B cell (primary cell): ENCODE measurements around the gene BORCS8. TPM values are rescaled to one million over a fixed set of nuclear protein-coding genes. Genes with fewer than 3 reads are reported as not detected.
A peak's percentile ranks its signal among the peaks of the same experiment; 100 is the strongest.

Source experiments
- ATAC-seq: fragments of 200-7000 bp; cut with Tn5 transposase; one replicate; pipeline ENCODE4 v1.10.0; 2021; ENCODE audit warnings: low read depth, mild to moderate bottlenecking, moderate number of reproducible peaks, moderate library complexity
- CTCF ChIA-PET: fragments of 350-600 bp; sonication (Branson Sonifier 250); formaldehyde crosslinking; loops from one replicate; lab custom pipeline; 2021; ENCODE audit warnings: antibody characterized with exemption, inconsistent platforms; lab: Charles Lee
- POLR2A ChIA-PET: fragments of 350-600 bp; sonication (Branson Sonifier 250); formaldehyde crosslinking; loops from one replicate; lab custom pipeline; 2021; ENCODE audit warnings: antibody characterized with exemption; lab: Charles Lee
- DNase-seq: peaks from one replicate; pipeline ENCODE4 v3.0.0; 2013
- H2AFZ ChIP-seq: 2 replicates; pipeline ENCODE4 v1.6.1; 2012; ENCODE audit warnings: mild to moderate bottlenecking, low read depth, low read length; ENCODE audit not compliant: insufficient read depth, poor library complexity, severe bottlenecking
- H3K27ac ChIP-seq, 2 donors: 1 replicate in 1 of 2; 2 replicates in 1 of 2; pipeline ENCODE4 v1.5.1; 2012 to 2013; ENCODE audit warnings: low read length in 2 of 2, mild to moderate bottlenecking in 2 of 2, moderate library complexity in 1 of 2
- H3K27me3 ChIP-seq, 4 experiments: fragments of 200-600 bp in 1 of 4; sonication (generic) in 1 of 4; replicated peaks in 1 of 4; 1 replicate in 2 of 4; 2 replicates in 2 of 4; pipeline versions ENCODE4 v1.6.1 to v1.7.0; 2013 to 2016; ENCODE audit warnings: low read length in 3 of 4, mild to moderate bottlenecking in 2 of 4, mixed read lengths in 1 of 4, moderate library complexity in 1 of 4; ENCODE audit not compliant: insufficient read depth in 4 of 4, control insufficient read depth in 3 of 4; ENCODE audit errors: control extremely low read depth in 1 of 4
- H3K36me3 ChIP-seq, 2 experiments: replicated peaks in 1 of 2; 1 replicate in 1 of 2; 2 replicates in 1 of 2; pipeline versions ENCODE4 v1.6.1 to v1.7.1; 2013; ENCODE audit warnings: low read length in 1 of 2; ENCODE audit not compliant: insufficient read depth in 2 of 2, control insufficient read depth in 1 of 2; ENCODE audit errors: control extremely low read depth in 1 of 2, extremely low read depth in 1 of 2
- H3K4me1 ChIP-seq, 2 donors: fragments of 200-600 bp in 1 of 2; sonication (generic) in 1 of 2; 1 replicate in 1 of 2; 2 replicates in 1 of 2; pipeline versions ENCODE4 v1.5.1 to v1.6.1; 2013 to 2017; ENCODE audit warnings: low read length in 2 of 2; ENCODE audit not compliant: control insufficient read depth in 2 of 2, insufficient read depth in 2 of 2
- H3K4me2 ChIP-seq: replicated peaks from 2 replicates; pipeline ENCODE3; 2012; ENCODE audit warnings: mild to moderate bottlenecking, low read depth, low read length; ENCODE audit not compliant: poor library complexity, severe bottlenecking
- H3K4me3 ChIP-seq, 5 experiments: fragments of 200-600 bp in 1 of 5; sonication (generic) in 1 of 5; 1 replicate in 3 of 5; 2 replicates in 2 of 5; pipeline versions ENCODE4 v1.5.1 to v1.7.0; 2011 to 2016; ENCODE audit warnings: low read length in 4 of 5, mild to moderate bottlenecking in 4 of 5, low read depth in 2 of 5, control low read depth in 1 of 5, moderate library complexity in 1 of 5; ENCODE audit not compliant: insufficient read depth in 1 of 5; ENCODE audit errors: control extremely low read depth in 1 of 5, extremely low read depth in 1 of 5
- H3K79me2 ChIP-seq: fragments of 200-600 bp; sonication (generic); one replicate; pipeline ENCODE4 v1.6.0; 2016; ENCODE audit warnings: low read length; ENCODE audit not compliant: control insufficient read depth, insufficient read depth
- H3K9ac ChIP-seq: fragments of 200-600 bp; sonication (generic); 2 replicates; pipeline ENCODE4 v1.6.1; 2017; ENCODE audit warnings: mild to moderate bottlenecking, low read length, moderate library complexity
- H3K9me3 ChIP-seq, 3 donors: one replicate each; pipeline versions ENCODE4 v1.6.1 to v1.7.1; 2013; ENCODE audit warnings: low read length in 2 of 3; ENCODE audit not compliant: control insufficient read depth in 2 of 3, insufficient read depth in 1 of 3; ENCODE audit errors: control extremely low read depth in 1 of 3
- H4K20me1 ChIP-seq: 2 replicates; pipeline ENCODE4 v1.6.0; 2012; ENCODE audit warnings: mild to moderate bottlenecking, low read length; ENCODE audit not compliant: insufficient read depth, control insufficient read depth, poor library complexity, severe bottlenecking
- H3K27ac Mint-ChIP-seq: one replicate; pipeline ENCODE4 v1.8.0; 2021; ENCODE audit warnings: mixed read lengths
- H3K27me3 Mint-ChIP-seq: one replicate; pipeline ENCODE4 v1.8.0; 2021; ENCODE audit warnings: mixed read lengths
- H3K4me1 Mint-ChIP-seq: one replicate; pipeline ENCODE4 v1.8.0; 2021; ENCODE audit warnings: mixed read lengths
- H3K4me3 Mint-ChIP-seq: one replicate; pipeline ENCODE4 v1.8.0; 2021; ENCODE audit warnings: mixed read lengths
- H3K9me3 Mint-ChIP-seq: one replicate; pipeline ENCODE4 v1.8.0; 2022; ENCODE audit warnings: mixed read lengths; ENCODE audit not compliant: insufficient read depth
- EZH2 ChIP-seq: IDR thresholded peaks from 2 replicates; pipeline ENCODE4 v1.6.1; 2012; ENCODE audit warnings: borderline replicate concordance, low read depth, mild to moderate bottlenecking, moderate library complexity, low read length; ENCODE audit not compliant: insufficient read depth, poor library complexity, severe bottlenecking
- WGBS: methylation state at CpG from one replicate; pipeline ENCODE4 v1.1.5; 2013; ENCODE audit warnings: missing lambda C conversion rate; ENCODE audit not compliant: insufficient coverage; 5-methylcytosine and 5-hydroxymethylcytosine counted together
- intact Hi-C: fragments of 100-400 bp; cut with micrococcal nuclease; formaldehyde crosslinking; loops from one replicate; pipeline ENCODE4 v1.10.0; 2022
- polyA plus RNA-seq: library from polyadenylated mRNA; depleted of rRNA; stranded (reverse); fragments of >200 nt; gene quantifications from 2 replicates; pipeline ENCODE4 v1.2.3, GENCODE V29; 2012
- total RNA-seq, 2 donors: library from RNA; stranded (reverse); fragments of 120-200 nt in 1 of 2; gene quantifications; 1 replicate in 1 of 2; 2 replicates in 1 of 2; pipeline versions ENCODE4 v1.2.3 to v1.2.4, GENCODE V29; 2013 to 2022
- TF ChIP-seq, protein P1 (sequence below): fragments of 200-600 bp; IDR thresholded peaks from one replicate; pipeline ENCODE4 v1.8.0; 2022; ENCODE audit warnings: antibody characterized with exemption, mild to moderate bottlenecking

BORCS8 gene
- total and polyA plus RNA-seq, 2 donors (not counting 1 experiment from before 2014, with no cell fraction given), result 37.6 to 63.1 TPM

DNA sequence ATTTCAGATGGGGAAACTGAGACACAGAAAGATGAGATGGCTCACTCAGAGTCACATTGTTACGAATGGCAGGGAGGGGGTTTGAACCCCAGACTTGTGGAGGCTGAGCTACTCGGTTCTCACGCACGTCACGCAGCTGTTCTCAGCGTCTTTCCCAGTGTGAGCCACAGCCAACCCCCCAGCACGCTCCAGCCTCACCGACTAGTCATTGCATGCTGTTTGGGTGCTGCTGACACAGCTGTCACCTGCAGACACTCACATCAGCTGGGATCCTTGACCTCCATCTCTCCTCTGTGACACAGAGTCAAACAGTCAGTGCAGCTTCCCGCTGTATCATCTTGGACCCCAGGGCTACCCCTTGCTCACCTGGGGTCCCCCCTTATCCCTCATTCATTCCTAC is 17.4 kb upstream of the BORCS8 start:
- no peaks in the 10 kb centered on the region for H3K36me3 ChIP-seq
- TF ChIP-seq, protein P1, sequence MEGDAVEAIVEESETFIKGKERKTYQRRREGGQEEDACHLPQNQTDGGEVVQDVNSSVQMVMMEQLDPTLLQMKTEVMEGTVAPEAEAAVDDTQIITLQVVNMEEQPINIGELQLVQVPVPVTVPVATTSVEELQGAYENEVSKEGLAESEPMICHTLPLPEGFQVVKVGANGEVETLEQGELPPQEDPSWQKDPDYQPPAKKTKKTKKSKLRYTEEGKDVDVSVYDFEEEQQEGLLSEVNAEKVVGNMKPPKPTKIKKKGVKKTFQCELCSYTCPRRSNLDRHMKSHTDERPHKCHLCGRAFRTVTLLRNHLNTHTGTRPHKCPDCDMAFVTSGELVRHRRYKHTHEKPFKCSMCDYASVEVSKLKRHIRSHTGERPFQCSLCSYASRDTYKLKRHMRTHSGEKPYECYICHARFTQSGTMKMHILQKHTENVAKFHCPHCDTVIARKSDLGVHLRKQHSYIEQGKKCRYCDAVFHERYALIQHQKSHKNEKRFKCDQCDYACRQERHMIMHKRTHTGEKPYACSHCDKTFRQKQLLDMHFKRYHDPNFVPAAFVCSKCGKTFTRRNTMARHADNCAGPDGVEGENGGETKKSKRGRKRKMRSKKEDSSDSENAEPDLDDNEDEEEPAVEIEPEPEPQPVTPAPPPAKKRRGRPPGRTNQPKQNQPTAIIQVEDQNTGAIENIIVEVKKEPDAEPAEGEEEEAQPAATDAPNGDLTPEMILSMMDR, result no peak
- TF ChIP-seq EZH2, result no peak
- no peaks in the 10 kb centered on the region for H4K20me1 ChIP-seq
- no peak overlapping the region for H3K4me2 ChIP-seq
- H3K79me2 ChIP-seq, result no peaks in the 10 kb centered on the region
- Mint-ChIP-seq H3K4me1 (peaks cover 19% of the 10 kb centered on the region), H3K9me3 (peaks cover 3% of the 10 kb centered on the region), H3K4me3 (no peak overlapping the region), H3K27me3 (peaks cover 41% of the 10 kb centered on the region), H3K27ac (no peak overlapping the region)
- DNase-seq (no peak), ATAC-seq (no peak)
- H3K27me3 ChIP-seq, result peaks cover 0 to 52% (median 24%) of the 10 kb centered on the region in 4 experiments
- H3K4me3 ChIP-seq, result no peak overlapping the region
- peaks cover 19 to 20% of the 10 kb centered on the region in 2 donors for H3K4me1 ChIP-seq
- CTCF ChIA-PET, result interaction anchor here (0.7 kb wide), 1 partner anchor 773 kb away, joined by 3 read pairs; no protein-coding TSS in a partner anchor
- POLR2A ChIA-PET, result no interaction called here
- H2AFZ ChIP-seq, result no peak overlapping the region
- H3K27ac ChIP-seq, result no peak overlapping the region
- 68% methylated on average over 8 of the region's 9 CpGs for WGBS
- H3K9me3 ChIP-seq, result peaks cover 0 to 24% (median 4%) of the 10 kb centered on the region in 3 donors
- intact Hi-C loops, result no loop called here
- H3K9ac ChIP-seq, result no peak overlapping the region

DNA sequence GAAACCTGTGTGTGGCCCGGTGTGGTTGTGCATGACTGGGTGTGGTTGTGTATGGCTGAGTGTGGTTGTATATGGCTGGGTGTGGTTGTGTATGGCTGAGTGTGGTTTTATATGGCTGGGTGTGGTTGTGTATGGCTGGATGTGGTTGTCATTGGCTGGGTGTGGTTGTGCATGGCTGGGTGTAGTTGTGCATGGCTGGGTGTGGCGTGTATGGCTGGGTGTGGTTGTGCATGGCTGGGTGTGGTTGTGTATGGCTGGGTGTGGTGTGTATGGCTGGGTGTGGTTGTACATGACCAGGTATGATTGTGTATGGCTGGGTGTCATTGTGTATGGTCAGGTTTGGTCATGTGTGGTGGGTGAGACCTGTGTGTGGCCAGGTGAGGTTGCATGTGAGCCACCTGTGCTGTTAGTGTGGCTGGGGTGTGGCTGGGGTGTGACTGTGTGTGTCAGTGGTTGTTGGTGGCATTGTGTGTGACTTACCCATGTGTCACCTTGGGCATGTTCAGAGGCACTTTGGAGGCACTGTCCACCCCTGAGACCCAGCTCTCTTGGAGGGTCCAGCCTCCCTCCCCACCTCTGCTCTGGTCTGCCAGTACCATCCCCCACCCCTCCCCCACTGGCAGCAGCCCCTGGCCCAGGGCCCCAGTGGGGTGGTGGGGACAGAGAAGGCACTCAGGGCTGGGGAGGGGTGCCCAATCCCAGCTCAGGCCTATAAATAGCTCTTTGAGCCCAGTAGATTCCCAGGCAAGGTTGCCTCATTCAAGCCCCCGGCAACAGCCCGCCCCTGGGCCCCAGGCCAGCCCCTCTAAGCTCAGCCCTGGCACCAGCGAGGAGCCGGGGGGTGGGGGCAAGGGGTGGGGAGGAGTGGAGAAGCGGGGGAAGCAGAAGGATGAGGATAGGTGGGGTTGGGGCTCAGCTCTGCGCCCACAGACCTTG is 16.0 kb upstream of the BORCS8 start:
- Histone ChIP-seq H3K36me3 (no peaks in the 10 kb centered on the region), H3K27ac (peak overlapping the region in 1 of 2 donors; percentile 45), H3K4me1 (peaks cover 18 to 24% of the 10 kb centered on the region in 2 donors), H3K79me2 (peaks cover 10% of the 10 kb centered on the region), H2AFZ (no peak overlapping the region), H3K9me3 (peaks cover 0 to 22% (median 4%) of the 10 kb centered on the region in 3 donors), H3K9ac (no peak overlapping the region), H4K20me1 (no peaks in the 10 kb centered on the region), H3K27me3 (peaks cover 0 to 37% (median 17%) of the 10 kb centered on the region in 4 experiments), H3K4me2 (peak overlapping the region; percentile 36), H3K4me3 (no peak overlapping the region)
- Mint-ChIP-seq H3K4me1 (peaks cover 20% of the 10 kb centered on the region), H3K9me3 (peaks cover 3% of the 10 kb centered on the region), H3K27me3 (peaks cover 26% of the 10 kb centered on the region), H3K4me3 (peak overlapping the region; percentile 49), H3K27ac (peak overlapping the region; percentile 59)
- 65% methylated on average over 3 of the region's 8 CpGs for WGBS
- DNase-seq (no peak), ATAC-seq (no peak)
- CTCF ChIA-PET, result no interaction called here
- POLR2A ChIA-PET, result no interaction called here
- no peak for TF ChIP-seq EZH2
- TF ChIP-seq, protein P1, result no peak
- intact Hi-C loops, result loop anchor here (1.0 kb wide), 1 partner anchor 13 kb away; no protein-coding TSS in a partner anchor
